ENCODE data around the gene UBALD2.
"Not testable (repeated sequence)": the region's sequence is repeated elsewhere in the genome, so short reads cannot be mapped to it uniquely, and the experiment has no call there.

Gene UBALD2

GRCh38 chr17:76264755-76265623 lies at the start of gene UBALD2:
UBALD2 (plus strand) TSS chr17:76265348; CDS start chr17:76265506, 158 bp downstream.
- Mint-ChIP-seq H3K27me3 (no peaks in the 10 kb centered on the region), H3K9me3 (no peaks in the 10 kb centered on the region), H3K4me3 (peak within 1 kb of the TSS; percentile 91), H3K27ac (peak within 1 kb of the TSS; percentile 95), H3K4me1 (peaks cover 60% of the 10 kb centered on the region), H3K36me3 (peaks cover 7% of the 10 kb centered on the region)

- Mint-ChIP-seq H3K27me3 (no peaks in the 10 kb centered on the region), H3K4me1 (peaks cover 59% of the 10 kb centered on the region), H3K27ac (no peak overlapping the region), H3K36me3 (peaks cover 10% of the 10 kb centered on the region), H3K9me3 (no peaks in the 10 kb centered on the region), H3K4me3 (no peak overlapping the region)
These were observed 48.1 kb upstream of the UBALD2 start for GRCh38 chr17:76217081-76217480.

- H3K9me3 Mint-ChIP-seq: no peaks in the 10 kb centered on the region
- peaks cover 56% of the 10 kb centered on the region for H3K4me1 Mint-ChIP-seq
- no peaks in the 10 kb centered on the region for H3K27me3 Mint-ChIP-seq
- peak overlapping the region; percentile 11 for H3K4me3 Mint-ChIP-seq
- H3K27ac Mint-ChIP-seq: peak overlapping the region; percentile 51
- H3K36me3 Mint-ChIP-seq: peaks cover 8% of the 10 kb centered on the region
These were observed 45.3 kb upstream of the UBALD2 start for GRCh38 chr17:76219670-76220383.

GRCh38 chr17:76223802-76224201 lies 41.3 kb upstream of the UBALD2 start:
- Mint-ChIP-seq H3K27me3 (no peaks in the 10 kb centered on the region), H3K4me3 (no peak overlapping the region), H3K36me3 (peaks cover 14% of the 10 kb centered on the region), H3K9me3 (no peaks in the 10 kb centered on the region), H3K4me1 (peaks cover 45% of the 10 kb centered on the region), H3K27ac (no peak overlapping the region)

- Mint-ChIP-seq H3K4me1 (peaks cover 52% of the 10 kb centered on the region), H3K27ac (peak overlapping the region; percentile 55), H3K36me3 (peaks cover 20% of the 10 kb centered on the region)
- H3K27me3 Mint-ChIP-seq, H3K4me3 Mint-ChIP-seq, H3K9me3 Mint-ChIP-seq: not testable (repeated sequence)
These were observed 39.6 kb upstream of the UBALD2 start for GRCh38 chr17:76225373-76226086.

GRCh38 chr17:76226749-76227148 lies 38.4 kb upstream of the UBALD2 start:
- Mint-ChIP-seq H3K36me3 (peaks cover 22% of the 10 kb centered on the region), H3K4me1 (peaks cover 48% of the 10 kb centered on the region)
- H3K4me3 Mint-ChIP-seq, H3K27ac Mint-ChIP-seq, H3K9me3 Mint-ChIP-seq, H3K27me3 Mint-ChIP-seq: not testable (repeated sequence)

- no peak overlapping the region for H3K4me3 Mint-ChIP-seq
- H3K9me3 Mint-ChIP-seq: no peaks in the 10 kb centered on the region
- H3K27ac Mint-ChIP-seq: peak overlapping the region; percentile 76
- H3K36me3 Mint-ChIP-seq: peaks cover 22% of the 10 kb centered on the region
- H3K4me1 Mint-ChIP-seq: peaks cover 71% of the 10 kb centered on the region
- H3K27me3 Mint-ChIP-seq: no peaks in the 10 kb centered on the region
These were observed 32.8 kb upstream of the UBALD2 start for GRCh38 chr17:76232342-76232741.

GRCh38 chr17:76233588-76234353 lies 31.4 kb upstream of the UBALD2 start:
- peaks cover 19% of the 10 kb centered on the region for H3K36me3 Mint-ChIP-seq
- H3K4me1 Mint-ChIP-seq: peaks cover 77% of the 10 kb centered on the region
- no peak overlapping the region for H3K4me3 Mint-ChIP-seq
- no peaks in the 10 kb centered on the region for H3K9me3 Mint-ChIP-seq
- H3K27me3 Mint-ChIP-seq: no peaks in the 10 kb centered on the region
- H3K27ac Mint-ChIP-seq: peak overlapping the region; percentile 48

GRCh38 chr17:76234354-76234679 lies 30.8 kb upstream of the UBALD2 start:
- H3K27ac Mint-ChIP-seq: peak overlapping the region; percentile 48
- no peak overlapping the region for H3K4me3 Mint-ChIP-seq
- peaks cover 77% of the 10 kb centered on the region for H3K4me1 Mint-ChIP-seq
- peaks cover 16% of the 10 kb centered on the region for H3K36me3 Mint-ChIP-seq
- H3K9me3 Mint-ChIP-seq: no peaks in the 10 kb centered on the region
- no peaks in the 10 kb centered on the region for H3K27me3 Mint-ChIP-seq

GRCh38 chr17:76235883-76236282 lies 29.3 kb upstream of the UBALD2 start:
- Mint-ChIP-seq H3K4me1 (peaks cover 67% of the 10 kb centered on the region), H3K27me3 (no peaks in the 10 kb centered on the region)

GRCh38 chr17:76236603-76237002 lies 28.5 kb upstream of the UBALD2 start:
- H3K4me1 Mint-ChIP-seq: peaks cover 72% of the 10 kb centered on the region
- H3K27me3 Mint-ChIP-seq: no peaks in the 10 kb centered on the region

More at GRCh38 chr17:76235883-76236282, 29.3 kb upstream of the UBALD2 start:
- H3K4me3 Mint-ChIP-seq: no peak overlapping the region
- no peaks in the 10 kb centered on the region for H3K9me3 Mint-ChIP-seq
- H3K27ac Mint-ChIP-seq: no peak overlapping the region
- peaks cover 13% of the 10 kb centered on the region for H3K36me3 Mint-ChIP-seq

GRCh38 chr17:76237859-76238313 lies 27.3 kb upstream of the UBALD2 start:
- peaks cover 9% of the 10 kb centered on the region for H3K36me3 Mint-ChIP-seq
- no peaks in the 10 kb centered on the region for H3K9me3 Mint-ChIP-seq
- peak overlapping the region; percentile 62 for H3K27ac Mint-ChIP-seq
- H3K27me3 Mint-ChIP-seq: no peaks in the 10 kb centered on the region
- H3K4me3 Mint-ChIP-seq: peak overlapping the region; percentile 88
- peaks cover 70% of the 10 kb centered on the region for H3K4me1 Mint-ChIP-seq

More at GRCh38 chr17:76236603-76237002, 28.5 kb upstream of the UBALD2 start:
- Mint-ChIP-seq H3K4me3 (peak overlapping the region; percentile 3), H3K9me3 (no peaks in the 10 kb centered on the region), H3K27ac (no peak overlapping the region), H3K36me3 (peaks cover 12% of the 10 kb centered on the region)

GRCh38 chr17:76238847-76239537 lies 26.2 kb upstream of the UBALD2 start:
- Mint-ChIP-seq H3K4me3 (peak overlapping the region; percentile 88), H3K36me3 (peaks cover 5% of the 10 kb centered on the region), H3K4me1 (peaks cover 71% of the 10 kb centered on the region), H3K27ac (peak overlapping the region; percentile 80), H3K27me3 (no peaks in the 10 kb centered on the region), H3K9me3 (no peaks in the 10 kb centered on the region)

- Mint-ChIP-seq H3K4me3 (peak overlapping the region; percentile 88), H3K27ac (peak overlapping the region; percentile 80), H3K36me3 (peaks cover 2% of the 10 kb centered on the region), H3K27me3 (no peaks in the 10 kb centered on the region), H3K4me1 (peaks cover 71% of the 10 kb centered on the region), H3K9me3 (no peaks in the 10 kb centered on the region)
These were observed 25.4 kb upstream of the UBALD2 start for GRCh38 chr17:76239538-76240274.

Data from activated naive CD4-positive, alpha-beta T cell treated with anti-CD3 and anti-CD28 coated beads, Interleukin-2, amount 50 U/mL, for 24 hours (primary cell).